ENCODE results near the gene PDGFD.

PDGFD gene

DNA sequence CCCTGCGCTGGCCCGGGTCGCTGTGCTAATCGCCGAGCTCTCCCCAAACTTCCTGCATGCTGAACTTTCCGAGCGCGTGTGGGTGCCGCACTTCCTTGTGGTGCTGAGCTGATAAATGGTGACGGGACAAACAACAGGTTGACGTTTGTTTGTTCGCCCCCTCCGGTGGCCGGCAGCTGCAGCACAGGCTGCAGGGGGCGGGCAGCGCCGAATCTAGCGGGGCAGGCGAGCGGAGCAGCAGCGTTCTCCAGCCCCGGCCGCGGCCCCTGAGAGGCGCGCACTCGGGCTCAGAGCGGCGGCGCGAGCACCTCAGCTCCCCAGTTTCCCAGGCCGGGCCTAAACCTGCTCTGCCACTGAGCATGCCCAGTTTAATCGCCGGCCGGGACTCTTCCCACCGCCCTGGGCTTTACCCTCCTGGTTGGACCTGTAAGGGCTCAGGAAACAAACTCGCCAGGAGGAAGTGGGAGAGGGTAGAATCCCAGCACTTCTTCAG, at the start of gene PDGFD:
PDGFD (minus strand) TSS at position 120 of the 493 bp plus-strand sequence.
- DNase-seq (ENCODE audit: low read depth in 4 of 4, low spot score in 1 of 4) = no peak

DNA sequence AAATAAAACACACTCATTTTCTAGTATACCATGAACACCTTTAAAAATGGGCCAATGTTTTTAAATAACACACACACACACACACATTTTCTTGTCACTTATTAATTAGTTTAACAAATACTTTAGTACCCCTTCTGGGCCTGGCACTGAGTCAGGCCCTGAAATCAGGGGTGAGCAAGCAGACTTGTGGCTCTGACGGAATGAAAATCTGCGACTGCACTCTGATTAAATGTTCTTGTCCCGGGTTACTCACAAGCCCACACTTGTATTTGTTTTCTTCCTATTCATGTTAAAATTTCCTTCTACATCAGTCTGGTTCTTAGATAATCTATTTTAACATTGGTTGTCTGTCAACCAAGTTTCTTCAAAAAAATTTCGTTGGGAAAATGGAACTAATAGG, 43.0 kb upstream of the PDGFD start:
- DNase-seq (ENCODE audit: low read depth in 4 of 4, low spot score in 1 of 4) = no peak

DNA sequence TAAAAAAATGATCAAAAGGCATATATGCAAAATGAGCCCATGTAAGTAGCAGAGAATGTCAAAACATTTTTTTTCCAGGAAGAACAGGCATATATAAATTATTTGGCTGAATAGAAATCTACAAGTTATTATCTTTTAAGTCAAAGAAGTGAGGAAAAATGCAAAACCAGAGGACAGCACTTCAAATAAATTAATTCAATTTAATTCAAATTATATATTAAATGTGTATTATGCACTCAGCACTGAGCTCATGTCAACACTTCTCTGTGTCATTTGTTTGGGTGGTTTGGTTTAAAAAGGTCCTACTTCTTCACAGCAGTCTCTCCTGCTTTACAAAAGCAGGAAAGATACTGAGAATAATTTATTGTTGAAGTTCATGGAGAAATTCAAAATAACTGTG, 41.9 kb upstream of the PDGFD start:
- no peak for DNase-seq (ENCODE audit: low read depth in 4 of 4, low spot score in 1 of 4)

DNA sequence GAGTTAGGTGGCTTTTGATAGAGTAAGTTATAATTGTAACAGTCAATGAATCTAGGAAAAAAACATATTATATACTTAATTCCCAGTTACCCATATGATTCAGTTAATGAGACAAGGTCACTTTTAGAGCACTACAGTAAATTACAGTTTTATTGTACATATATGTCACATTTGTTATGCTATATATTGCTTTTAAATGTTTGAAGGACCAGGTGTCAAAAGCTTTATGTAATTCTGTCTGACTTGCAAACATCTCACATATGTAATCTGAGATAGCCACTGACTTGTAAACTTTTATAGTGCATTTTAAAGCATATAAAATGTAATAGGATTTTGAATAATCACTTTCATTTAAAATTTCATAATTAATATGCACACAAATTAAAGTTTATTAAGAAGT, 36.7 kb upstream of the PDGFD start:
- no peak for DNase-seq (ENCODE audit: low read depth in 4 of 4, low spot score in 1 of 4)

DNA sequence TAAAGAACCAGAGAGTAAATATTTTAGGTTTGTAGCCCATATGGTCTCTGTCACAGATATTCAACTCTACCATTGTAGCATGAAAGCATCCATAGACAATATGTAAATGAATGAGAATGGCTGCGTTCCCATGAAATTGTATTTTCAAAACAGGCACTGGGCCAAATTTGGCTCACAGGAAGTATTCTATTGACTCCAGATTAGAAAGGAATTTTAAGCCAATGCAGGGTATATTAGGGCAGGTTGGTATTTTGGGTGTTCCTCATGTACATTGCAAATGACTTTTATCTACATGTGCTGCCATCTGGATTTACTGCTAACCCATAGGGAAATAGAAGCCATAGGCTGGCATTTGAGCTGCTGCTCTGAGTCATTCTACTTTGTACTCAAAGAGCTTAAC, 35.1 kb upstream of the PDGFD start:
- no peak for DNase-seq (ENCODE audit: low read depth in 4 of 4, low spot score in 1 of 4)

DNA sequence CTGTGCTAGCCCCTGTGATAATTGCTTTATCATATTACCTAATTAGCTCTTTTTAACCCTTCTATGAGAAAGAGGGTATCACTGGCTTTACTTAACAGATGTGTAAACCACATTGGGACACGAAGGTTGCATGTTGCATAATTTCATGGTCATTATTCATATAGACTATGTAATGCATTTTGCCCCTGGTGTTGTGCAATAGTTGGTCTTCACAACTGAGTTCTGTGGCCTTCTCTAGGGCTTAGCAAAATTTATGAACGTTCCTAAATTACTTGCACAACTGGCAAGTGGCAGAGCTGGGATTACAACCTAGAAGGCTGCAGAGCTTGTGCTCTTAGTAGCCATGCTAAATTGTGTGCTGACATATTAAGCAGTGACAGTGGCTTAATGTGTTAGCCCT, 34.6 kb upstream of the PDGFD start:
- DNase-seq (ENCODE audit: low read depth in 4 of 4, low spot score in 1 of 4) = no peak

DNA sequence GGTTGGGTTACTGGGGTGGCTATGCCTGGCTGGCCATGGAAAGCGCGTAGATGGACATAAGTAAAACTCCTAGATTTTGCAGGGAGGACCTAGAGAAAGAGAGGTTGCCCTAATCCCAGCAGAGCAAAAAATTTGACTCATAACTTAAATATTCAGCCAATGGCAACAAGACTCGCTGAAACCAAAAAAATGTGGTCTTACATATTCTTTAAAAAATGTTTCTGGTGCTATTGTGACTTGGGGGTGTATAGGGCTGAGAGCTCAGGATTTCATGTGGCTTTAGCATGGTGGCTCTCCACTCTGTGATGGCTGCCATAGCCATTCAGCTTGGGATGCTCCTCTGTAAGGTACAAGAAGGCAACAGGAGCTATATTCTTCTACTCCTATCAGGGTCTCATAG, 27.2 kb upstream of the PDGFD start:
- DNase-seq (ENCODE audit: low read depth in 4 of 4, low spot score in 1 of 4) = no peak

DNA sequence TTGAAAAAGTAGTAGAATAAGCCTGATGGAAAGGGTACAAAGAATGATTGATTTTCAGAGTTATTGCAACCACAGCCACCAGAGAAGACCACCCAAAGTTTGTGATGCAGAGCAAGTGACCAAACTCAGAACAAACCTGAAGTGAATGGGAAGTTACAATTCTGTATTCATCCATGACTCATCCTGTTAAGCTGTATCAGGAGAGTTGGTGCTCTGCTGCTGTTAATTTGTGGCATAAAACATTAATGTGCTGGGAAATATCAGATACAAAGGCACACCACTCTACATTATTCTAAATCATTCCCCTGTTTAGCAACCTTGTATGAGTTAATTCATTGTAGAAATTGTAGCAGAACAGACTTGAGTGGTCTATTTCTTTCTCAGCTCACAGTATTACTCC, 19.6 kb upstream of the PDGFD start:
- no peak for DNase-seq (ENCODE audit: low read depth in 4 of 4, low spot score in 1 of 4)

DNA sequence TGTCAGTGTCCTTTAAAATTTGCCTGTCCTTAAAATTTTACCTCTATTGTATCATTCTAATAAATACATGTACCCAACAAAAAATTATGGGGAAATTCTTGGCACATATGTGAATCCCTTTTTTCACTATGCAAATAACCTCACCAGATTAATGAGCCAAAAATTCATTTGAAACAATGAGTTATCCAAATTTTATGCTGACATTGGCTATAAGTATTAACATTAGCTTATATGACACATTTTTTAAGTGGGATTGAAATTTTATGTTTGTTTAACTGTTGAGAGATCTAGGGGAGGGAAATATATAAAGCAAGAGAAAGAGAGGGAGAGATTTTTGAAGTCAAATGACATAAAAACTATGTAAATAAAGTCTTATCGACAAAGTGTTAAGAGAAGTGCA, 11.8 kb upstream of the PDGFD start:
- DNase-seq (ENCODE audit: low read depth in 4 of 4, low spot score in 1 of 4) = no peak

DNA sequence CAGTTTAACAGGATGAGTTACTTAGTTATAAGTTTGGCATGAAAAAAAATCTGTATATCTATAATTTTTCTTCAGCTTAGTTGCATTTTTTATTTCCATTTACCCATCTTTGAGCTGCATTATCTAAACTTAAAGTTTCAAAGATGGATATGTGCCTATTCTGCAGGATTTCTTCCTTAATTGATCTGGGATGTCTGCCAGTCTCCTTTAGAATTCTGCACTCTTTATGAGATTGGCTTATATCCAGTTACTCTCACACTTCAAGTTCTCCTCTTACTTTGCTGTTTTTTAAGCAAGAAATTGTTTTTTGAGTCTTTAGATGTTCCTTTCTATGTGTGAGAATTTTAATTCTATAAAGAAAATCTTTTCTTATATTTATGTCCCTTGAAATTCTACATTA, 5.1 kb upstream of the PDGFD start:
- DNase-seq (ENCODE audit: low read depth in 4 of 4, low spot score in 1 of 4) = no peak

DNA sequence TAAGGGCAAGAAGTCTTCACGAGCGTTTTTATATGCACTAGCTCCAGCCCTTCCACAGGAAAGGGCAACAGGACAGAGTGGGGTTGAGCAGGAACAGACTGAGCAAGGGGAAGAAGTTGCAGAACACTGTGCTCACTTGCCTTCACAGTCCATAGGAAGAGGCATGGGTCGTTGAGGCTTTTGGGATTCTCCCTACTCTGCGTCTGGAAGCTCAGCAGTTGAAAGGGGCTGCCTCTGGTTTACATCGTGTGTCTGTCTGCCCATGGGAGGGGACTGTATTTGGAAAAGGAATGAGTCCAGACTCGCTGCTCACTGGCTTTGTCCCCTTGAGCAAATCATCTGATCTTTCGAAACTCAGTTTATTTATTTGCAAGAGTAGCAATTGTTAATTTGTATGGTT, 1.1 kb upstream of the PDGFD start:
- DNase-seq (ENCODE audit: low read depth in 4 of 4, low spot score in 1 of 4) = no peak

DNA sequence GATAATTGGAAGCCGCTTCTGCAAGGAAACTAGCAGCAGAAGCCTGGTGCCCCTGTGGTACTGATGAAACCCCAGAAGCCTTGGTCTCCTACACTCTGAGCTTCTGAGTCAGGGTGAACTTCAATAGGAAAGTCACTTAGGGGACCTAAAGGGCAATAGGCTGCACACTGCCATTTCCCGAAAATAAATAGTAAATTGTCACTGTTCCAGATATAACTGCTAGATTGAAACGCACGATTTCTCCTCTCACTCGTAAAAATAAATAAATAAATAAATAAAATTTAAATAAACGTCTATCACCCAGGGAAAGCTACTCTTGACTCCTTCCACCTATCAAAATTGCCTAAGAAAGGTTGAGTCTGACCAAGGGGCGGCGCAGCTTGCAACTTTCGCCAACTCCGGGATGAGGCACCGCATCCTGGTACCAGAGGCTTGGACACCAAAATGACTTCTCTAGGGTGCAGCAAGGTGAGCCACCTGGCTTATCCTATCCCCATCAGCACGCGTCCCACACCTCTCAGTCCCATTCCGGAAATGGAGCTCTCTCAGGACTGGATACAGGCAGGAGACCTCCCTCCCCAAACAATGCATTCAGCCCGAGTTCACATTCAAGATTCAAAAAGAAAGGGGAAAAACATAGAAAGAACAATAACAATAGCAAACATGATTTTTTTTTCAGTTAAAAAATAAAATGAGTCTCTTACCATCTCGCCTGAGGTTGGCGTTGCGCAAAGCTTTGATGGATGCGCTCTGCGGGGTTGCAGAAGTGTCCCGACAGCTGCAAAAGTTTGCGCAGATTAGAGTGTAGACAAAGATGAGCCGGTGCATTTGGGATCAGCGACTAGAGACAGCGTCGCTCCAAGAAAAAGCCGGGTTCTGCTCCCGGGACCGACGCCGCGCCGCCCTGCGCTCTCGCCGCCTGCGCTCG, 583 bp downstream of the PDGFD start:
- no peak for DNase-seq (ENCODE audit: low read depth in 4 of 4, low spot score in 1 of 4)

DNA sequence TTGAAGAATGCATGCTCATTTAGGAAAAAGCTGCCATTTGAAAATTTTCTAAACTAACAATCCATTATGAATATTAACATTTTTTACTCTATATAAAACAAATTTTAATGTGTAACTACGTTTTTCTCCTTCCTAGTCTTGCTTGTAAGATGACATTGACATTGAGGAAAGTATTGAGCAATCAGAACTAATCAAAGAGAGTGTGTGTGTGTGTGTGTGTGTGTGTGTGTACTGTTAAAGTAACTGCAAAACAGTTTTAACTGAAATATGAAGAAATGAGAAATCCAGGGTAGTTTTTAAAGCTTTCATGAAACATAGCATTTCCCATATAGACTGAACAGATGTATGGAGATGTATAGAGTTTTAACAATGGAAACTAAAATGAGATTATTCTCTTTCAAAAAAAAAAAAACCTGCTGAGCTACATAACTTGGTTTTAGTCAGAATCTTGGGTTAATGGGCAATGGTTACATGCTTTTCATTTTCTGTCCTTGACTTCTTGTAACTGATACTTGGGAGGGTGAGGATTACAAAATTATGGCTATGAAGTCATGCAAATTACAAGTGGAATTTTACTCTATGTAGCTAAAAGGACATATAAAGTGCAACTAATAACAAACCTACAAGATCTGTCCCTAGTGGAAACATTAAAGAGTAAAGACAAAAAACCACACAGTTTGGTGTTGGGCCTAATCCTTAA, 2.0 kb downstream of the PDGFD start:
- DNase-seq (ENCODE audit: low read depth in 4 of 4, low spot score in 1 of 4) = no peak

DNA sequence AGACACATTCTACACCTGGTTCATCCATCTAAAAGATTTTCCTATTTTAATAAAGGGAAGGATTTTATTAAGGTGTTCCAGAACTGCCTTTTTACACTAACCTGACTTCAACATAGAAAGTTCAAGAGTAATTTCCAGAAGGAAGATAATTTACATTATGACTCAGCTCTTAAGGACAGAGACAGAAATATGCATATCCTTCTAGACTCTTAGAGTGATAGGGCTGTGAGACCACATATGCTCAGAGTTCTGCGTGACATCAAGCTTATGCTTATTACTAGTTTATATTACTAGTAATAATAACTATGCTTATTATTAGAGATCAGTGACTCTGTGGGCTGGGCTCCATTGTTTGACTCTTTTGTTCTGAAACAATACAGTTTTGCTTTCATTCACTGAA, 4.6 kb downstream of the PDGFD start:
- no peak for DNase-seq (ENCODE audit: low read depth in 4 of 4, low spot score in 1 of 4)

DNA sequence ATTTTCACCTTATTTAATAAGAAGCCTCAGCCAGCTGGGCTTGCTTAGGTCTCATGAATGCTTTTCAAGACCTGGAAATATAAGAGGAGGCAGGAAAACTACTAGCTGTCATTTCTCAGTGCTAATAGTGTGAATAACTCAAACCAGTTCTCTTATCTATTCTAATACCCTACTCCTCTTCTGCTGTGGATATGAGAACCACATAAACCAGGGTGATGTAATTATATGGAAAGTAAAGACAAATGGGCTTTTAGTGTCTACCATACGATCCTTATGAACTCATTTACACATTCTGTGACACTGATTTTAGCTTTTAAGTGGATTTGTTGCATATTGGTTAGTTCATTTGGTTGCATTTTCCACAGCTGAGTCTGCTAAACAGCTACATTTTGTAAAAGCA, 8.6 kb downstream of the PDGFD start:
- DNase-seq (ENCODE audit: low read depth in 4 of 4, low spot score in 1 of 4) = no peak

DNA sequence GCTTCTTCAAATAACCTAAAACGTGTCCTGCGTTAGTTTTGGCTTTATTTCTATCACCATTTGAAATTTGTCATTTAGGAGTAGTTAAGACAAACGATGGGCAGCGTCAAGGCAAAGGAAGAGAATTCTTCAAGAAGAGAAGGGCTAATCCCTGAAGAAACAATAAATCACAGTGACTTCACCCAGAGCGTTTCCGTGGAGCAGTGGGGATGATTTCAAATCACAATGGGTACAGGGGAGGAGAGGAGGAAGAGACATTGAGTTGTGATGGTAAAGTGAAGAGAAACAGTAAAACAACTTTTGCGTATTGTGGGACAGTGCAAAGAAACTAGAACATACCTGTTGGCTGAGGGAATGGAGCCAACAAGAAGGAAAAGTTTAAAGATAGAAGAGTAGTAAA, 9.7 kb downstream of the PDGFD start:
- DNase-seq (ENCODE audit: low read depth in 4 of 4, low spot score in 1 of 4) = no peak

DNA sequence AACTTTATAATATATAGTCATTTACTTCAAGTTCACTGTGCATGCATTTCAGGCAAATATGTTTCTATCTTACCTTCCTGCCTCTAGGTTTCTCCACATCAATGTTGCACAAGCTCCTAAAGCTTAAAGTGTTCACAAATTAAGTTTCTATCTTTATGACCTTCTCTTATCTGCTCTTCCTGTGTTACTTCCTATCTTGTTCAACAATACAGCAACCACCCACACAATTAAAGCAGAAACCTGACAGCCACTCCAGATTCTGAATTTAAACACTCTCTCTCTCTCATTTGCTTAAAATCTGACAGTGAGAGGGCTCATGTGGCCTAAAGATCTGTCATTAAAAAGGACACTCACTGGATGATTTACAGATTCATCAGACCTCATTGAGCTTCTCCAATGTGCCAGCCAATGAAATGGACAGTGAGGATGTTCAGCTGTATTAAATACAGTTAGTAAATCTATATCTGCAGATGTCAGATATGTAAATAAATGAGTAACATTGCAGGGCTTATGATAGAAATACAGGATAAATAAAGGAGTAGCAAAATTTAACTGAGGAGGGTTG, 10.9 kb downstream of the PDGFD start:
- no peak for DNase-seq (ENCODE audit: low read depth in 4 of 4, low spot score in 1 of 4)

DNA sequence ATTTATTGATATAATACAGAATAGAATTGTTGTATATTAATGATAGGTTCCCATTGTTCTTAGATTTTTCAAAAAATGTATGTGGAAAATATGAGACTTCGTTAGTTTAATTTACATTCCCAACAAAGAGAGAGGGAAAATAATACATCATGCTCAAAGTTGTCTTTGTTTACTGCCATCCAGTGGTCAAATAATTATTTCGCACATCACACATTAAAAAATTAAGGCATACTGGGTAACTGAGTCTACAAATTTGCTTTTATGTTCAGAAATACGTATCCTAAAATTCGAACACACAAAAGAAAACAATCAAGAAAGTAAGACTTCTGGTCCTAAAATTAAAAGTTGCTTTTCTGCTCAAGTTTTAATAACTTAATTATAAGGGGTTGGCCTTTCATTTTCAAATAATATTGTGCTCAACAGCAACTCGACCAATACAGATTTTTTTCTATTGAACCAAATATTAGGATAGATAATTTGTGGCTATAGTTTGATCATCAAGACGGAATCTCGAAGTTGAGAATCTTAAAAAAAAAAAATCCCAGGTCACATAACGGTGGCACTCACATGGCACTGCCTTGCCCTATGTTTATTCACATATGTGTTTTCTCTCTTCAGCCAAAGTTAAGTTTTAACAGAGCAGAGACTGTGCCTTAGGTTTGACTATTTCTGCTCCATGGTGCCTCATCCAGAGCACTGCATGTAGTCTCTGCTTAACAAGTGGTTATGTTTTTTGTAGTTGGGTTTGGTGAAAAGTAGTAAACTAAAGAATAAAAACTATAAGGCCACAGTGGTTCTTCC, 12.3 kb downstream of the PDGFD start:
- no peak for DNase-seq (ENCODE audit: low read depth in 4 of 4, low spot score in 1 of 4)

DNA sequence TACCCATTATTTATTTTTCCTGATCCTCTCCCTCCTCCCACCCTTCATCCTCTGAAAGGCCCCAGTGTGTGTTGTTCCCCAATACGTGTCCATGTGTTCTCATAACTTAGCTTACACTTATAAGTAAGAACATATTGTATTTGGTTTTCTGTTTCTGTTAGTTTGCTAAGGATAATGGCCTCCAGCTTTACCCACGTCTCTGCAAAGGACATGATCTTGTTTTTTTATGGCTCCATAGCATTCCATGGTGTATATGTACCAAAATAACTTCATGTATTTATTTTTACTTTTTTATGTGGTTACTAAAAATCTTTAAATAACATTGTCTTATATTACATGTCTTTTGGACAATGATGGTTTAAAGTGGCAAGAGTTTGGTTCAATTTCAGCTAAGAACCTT, 15.2 kb downstream of the PDGFD start:
- no peak for DNase-seq (ENCODE audit: low read depth in 4 of 4, low spot score in 1 of 4)

DNA sequence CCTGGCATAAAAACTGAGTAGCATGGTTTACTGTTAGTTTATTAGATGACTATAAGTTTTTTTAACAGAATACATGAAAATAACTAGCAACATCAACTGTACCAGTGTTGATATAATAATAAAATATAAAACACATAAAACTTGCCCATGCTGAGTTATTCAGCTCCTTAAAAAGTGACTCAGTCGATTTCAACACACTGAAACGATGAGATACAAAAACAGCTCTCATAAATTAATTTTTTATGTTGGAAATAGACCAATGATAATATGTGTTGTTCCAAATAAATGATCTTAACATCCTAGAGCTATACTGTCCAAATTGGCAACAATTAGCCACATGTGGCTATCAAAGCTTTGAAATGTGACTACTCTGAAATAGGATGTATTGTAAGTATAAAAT, 15.9 kb downstream of the PDGFD start:
- DNase-seq (ENCODE audit: low read depth in 4 of 4, low spot score in 1 of 4) = no peak

DNA sequence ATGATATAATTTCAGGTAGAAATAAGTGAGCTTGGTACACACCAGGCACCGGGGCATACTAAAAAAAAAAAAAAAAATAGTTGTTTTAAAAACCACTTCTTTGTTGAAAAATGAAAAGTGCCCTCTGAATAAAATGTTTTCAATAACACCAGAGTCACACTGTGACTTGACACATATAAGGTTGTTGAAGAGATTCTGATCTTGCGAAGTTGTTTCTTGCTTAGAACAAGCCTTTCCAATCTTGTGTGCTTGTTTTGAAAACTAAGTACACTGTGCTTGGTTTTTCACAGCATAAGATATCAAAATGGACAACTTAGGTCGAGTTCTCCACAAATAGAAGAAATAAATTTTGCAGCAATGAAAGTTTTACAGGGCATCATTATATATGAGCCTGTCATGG, 17.0 kb downstream of the PDGFD start:
- no peak for DNase-seq (ENCODE audit: low read depth in 4 of 4, low spot score in 1 of 4)
